ENCODE measurements around the gene BFSP2. TPM values are rescaled to one million over a fixed set of nuclear protein-coding genes. Genes with fewer than 3 reads are reported as not detected.

BFSP2 gene
- total and polyA plus RNA-seq, 12 donors: not detected

- WGBS, 4 donors: 51 to 59% (median 55%) methylated on average over 3 of the region's 3 CpGs
- no peak for TF ChIP-seq POLR2A (IDR thresholded peaks at IDR 0.05)
- TF ChIP-seq CTCF (IDR thresholded peaks at IDR 0.05): no peak
- Histone ChIP-seq H3K9me3 (replicated peaks in 1 of 3) (no peaks in the 10 kb centered on the region), H3K27ac (no peak overlapping the region), H3K27me3 (no peaks in the 10 kb centered on the region), H3K4me1 (replicated peaks in 1 of 2) (peaks cover 0 to 5% of the 10 kb centered on the region in 2 donors), H3K4me3 (no peak overlapping the region), H3K36me3 (replicated peaks in 1 of 2) (no peaks in the 10 kb centered on the region)
- intact Hi-C loops (cut with DNase I): no loop called here
- peak in 5 of 7 donors; percentile 42 to 71 (median 46) for DNase-seq
These were observed 89.0 kb downstream of the BFSP2 start for GRCh38 chr3:133488785-133489367.

- 69 to 81% (median 78%) methylated on average over 5 of the region's 5 CpGs for WGBS, 4 donors
- Histone ChIP-seq H3K4me3 (no peak overlapping the region), H3K36me3 (replicated peaks in 1 of 2) (no peaks in the 10 kb centered on the region), H3K27me3 (no peaks in the 10 kb centered on the region), H3K27ac (no peak overlapping the region), H3K9me3 (replicated peaks in 1 of 3) (no peaks in the 10 kb centered on the region), H3K4me1 (replicated peaks in 1 of 2) (peaks cover 0 to 5% of the 10 kb centered on the region in 2 donors)
- intact Hi-C loops (cut with DNase I): no loop called here
- TF ChIP-seq CTCF (IDR thresholded peaks at IDR 0.05) (no peak), POLR2A (IDR thresholded peaks at IDR 0.05) (no peak)
- no peak for DNase-seq
These were observed 89.7 kb downstream of the BFSP2 start for GRCh38 chr3:133489466-133490085.

- no peak overlapping the region for H3K4me3 ChIP-seq
- DNase-seq: no peak
- TF ChIP-seq POLR2A (IDR thresholded peaks at IDR 0.05) (no peak), CTCF (IDR thresholded peaks at IDR 0.05) (no peak)
- no peaks in the 10 kb centered on the region for H3K36me3 ChIP-seq (replicated peaks in 1 of 2)
- no peaks in the 10 kb centered on the region for H3K9me3 ChIP-seq (replicated peaks in 1 of 3)
- 93 to 100% (median 97%) methylated on average over 4 to 12 of the region's 12 CpGs for WGBS, 4 donors
- H3K27me3 ChIP-seq: no peaks in the 10 kb centered on the region
- intact Hi-C loops (cut with DNase I): no loop called here
- no peak overlapping the region for H3K27ac ChIP-seq
- peaks cover 0 to 5% of the 10 kb centered on the region in 2 donors for H3K4me1 ChIP-seq (replicated peaks in 1 of 2)
These were observed 90.9 kb downstream of the BFSP2 start for GRCh38 chr3:133490468-133491351.

- peaks cover 0 to 5% of the 10 kb centered on the region in 2 donors for H3K4me1 ChIP-seq (replicated peaks in 1 of 2)
- no peaks in the 10 kb centered on the region for H3K27me3 ChIP-seq
- no peak overlapping the region for H3K4me3 ChIP-seq
- DNase-seq: no peak
- H3K9me3 ChIP-seq (replicated peaks in 1 of 3): no peaks in the 10 kb centered on the region
- TF ChIP-seq CTCF (IDR thresholded peaks at IDR 0.05): no peak
- TF ChIP-seq POLR2A (IDR thresholded peaks at IDR 0.05): no peak
- no peak overlapping the region for H3K27ac ChIP-seq
- intact Hi-C loops (cut with DNase I): no loop called here
- 84 to 93% (median 93%) methylated on average over 1 to 3 of the region's 3 CpGs for WGBS, 4 donors
- H3K36me3 ChIP-seq (replicated peaks in 1 of 2): no peaks in the 10 kb centered on the region
These were observed 91.7 kb downstream of the BFSP2 start for GRCh38 chr3:133491481-133492059.
